ENCODE measurements around the gene OR51S1.
"Not testable (repeated sequence)": the region's sequence is repeated elsewhere in the genome, so short reads cannot be mapped to it uniquely, and the experiment has no call there.

OR51S1 gene

DNA sequence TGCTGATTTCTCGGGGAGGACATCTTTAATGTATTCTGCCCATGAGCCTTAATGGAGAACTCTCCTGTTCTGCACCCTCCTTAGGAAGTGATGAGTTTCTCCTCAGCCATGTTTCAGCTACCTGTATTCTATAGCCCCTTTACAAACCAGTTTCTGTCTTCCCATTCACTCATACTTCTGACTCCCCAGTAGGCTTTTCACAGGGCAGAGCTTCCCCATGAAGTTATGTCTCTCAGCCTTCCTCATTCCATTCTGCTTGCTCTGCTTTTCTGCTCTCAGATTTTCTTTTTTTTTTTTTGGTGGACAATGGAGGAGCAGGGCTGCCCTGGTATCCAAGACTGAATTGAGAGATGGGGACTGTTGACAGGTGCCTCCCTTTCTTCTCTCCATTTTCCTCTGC, 40.5 kb downstream of the OR51S1 start:
- DNase-seq (ENCODE audit: low read depth) = no peak

DNA sequence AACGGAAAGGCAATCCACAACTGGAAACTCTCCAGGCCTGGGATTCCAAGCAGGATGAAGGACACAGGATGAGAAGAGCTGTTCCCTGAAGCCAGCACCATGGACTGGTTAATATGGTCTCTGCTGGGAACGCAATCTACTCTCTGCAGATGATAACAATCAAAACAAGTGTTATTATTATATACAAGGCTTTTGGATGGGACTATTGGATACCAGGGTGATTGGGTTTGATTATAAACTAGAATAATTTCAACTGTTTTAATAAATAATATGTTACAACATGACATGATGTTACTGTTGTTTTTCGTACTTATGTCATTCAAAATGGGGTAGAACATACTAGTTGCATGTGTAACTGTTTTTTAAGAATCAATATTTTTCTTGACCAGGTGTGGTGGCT, 44.7 kb downstream of the OR51S1 start, which contains the start of gene OR52R1:
Gene OR52R1 (minus strand): TSS at position 101 of the 400 bp plus-strand sequence. CDS start 0 bp downstream, at position 101.
- DNase-seq (ENCODE audit: low read depth) = no peak

DNA sequence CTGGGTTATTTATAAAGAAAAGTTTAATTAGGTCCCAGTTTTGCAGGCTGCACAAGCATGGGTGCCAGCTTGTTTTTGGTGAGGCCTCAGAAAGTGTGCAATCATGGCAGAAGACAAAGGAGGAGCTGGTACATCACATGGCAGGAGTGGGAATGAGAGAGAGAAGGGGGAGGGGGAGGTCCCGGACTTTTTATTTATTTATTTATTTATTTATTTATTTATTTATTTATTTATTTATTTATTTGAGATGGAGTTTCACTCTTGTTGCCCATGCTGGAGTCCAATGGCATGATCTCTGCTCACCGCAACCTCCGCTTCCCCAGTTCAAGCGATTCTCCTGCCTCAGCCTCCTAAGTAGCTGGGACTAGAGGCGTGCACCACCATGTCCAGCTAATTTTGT, 47.7 kb downstream of the OR51S1 start:
- DNase-seq (ENCODE audit: low read depth) = not testable (repeated sequence)

DNA sequence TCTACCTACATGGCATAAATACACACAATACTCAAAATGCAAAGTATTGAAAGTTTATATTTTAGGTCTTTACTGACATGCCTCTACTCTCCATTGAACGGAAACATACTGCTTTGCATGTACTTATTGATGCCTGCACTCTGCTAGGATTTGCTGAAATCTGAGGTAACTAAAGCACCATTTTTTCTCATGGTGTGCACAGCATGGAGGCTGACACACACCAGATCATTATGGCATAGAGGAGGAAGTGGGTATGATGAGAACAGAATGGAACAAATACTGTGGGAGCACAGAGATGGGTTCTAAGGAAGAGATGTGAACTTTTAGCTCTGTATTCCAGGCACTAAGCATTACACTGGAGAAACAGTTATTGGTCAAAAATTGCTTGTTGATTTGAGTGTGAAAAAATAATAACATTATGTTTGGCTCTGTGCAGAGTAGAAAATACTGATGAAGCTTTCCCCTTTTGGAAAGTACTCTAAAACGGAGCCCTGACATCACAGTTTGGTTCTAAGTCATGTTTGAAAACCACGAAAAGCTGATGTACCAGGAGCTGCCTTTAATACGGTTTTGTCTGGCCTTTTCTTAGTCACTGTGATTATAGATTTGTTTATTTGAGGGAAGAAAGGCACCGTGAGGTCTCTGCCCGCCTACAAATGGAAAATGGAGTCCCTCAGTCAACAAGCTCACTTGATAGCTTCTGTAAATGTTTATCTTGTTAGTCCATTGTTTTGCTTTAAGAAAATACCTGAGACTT, 50.4 kb downstream of the OR51S1 start:
- DNase-seq (ENCODE audit: low read depth) = no peak
